Anterior cingulate cortex (tissue), 58 donors: Measurements from ENCODE around the gene ZMYM4.
A peak's percentile ranks its signal among the peaks of the same experiment; 100 is the strongest.

Experiments used
- DNase-seq, 58 donors: peaks; one replicate each; lab custom pipeline; 2025; lab: John Stamatoyannopoulos, UW

Gene ZMYM4

GRCh38 chr1:35270836-35271235, 2.3 kb downstream of the ZMYM4 start:
- no peak for DNase-seq

GRCh38 chr1:35274197-35274596, 5.7 kb downstream of the ZMYM4 start:
- no peak for DNase-seq

GRCh38 chr1:35278886-35279554, 10.5 kb downstream of the ZMYM4 start:
- no peak for DNase-seq

- DNase-seq: no peak
These were observed 11.0 kb downstream of the ZMYM4 start for GRCh38 chr1:35279555-35279904.

GRCh38 chr1:35280006-35280405, 11.5 kb downstream of the ZMYM4 start:
- no peak for DNase-seq

- no peak for DNase-seq
These were observed 13.1 kb downstream of the ZMYM4 start for GRCh38 chr1:35281565-35281964.

- no peak for DNase-seq
These were observed 13.7 kb downstream of the ZMYM4 start for GRCh38 chr1:35282172-35282571.

GRCh38 chr1:35284852-35285251, 16.3 kb downstream of the ZMYM4 start:
- no peak for DNase-seq

GRCh38 chr1:35285771-35286606, 17.5 kb downstream of the ZMYM4 start:
- no peak for DNase-seq

GRCh38 chr1:35287807-35288640, 19.5 kb downstream of the ZMYM4 start:
- no peak for DNase-seq

- no peak for DNase-seq
These were observed 20.3 kb downstream of the ZMYM4 start for GRCh38 chr1:35288761-35289160.

GRCh38 chr1:35290452-35290851, 21.9 kb downstream of the ZMYM4 start:
- DNase-seq: no peak

GRCh38 chr1:35294809-35295208, 26.3 kb downstream of the ZMYM4 start:
- DNase-seq: no peak

- DNase-seq: no peak
These were observed 29.4 kb downstream of the ZMYM4 start for GRCh38 chr1:35297886-35298285.

GRCh38 chr1:35298464-35298863, 30.0 kb downstream of the ZMYM4 start:
- DNase-seq: peak in 14 of 58 donors; percentile 1 to 29 (median 6)

- DNase-seq: no peak
These were observed 31.9 kb downstream of the ZMYM4 start for GRCh38 chr1:35300376-35300775.

GRCh38 chr1:35301674-35302392, 33.3 kb downstream of the ZMYM4 start:
- DNase-seq: no peak

- no peak for DNase-seq
These were observed 36.9 kb downstream of the ZMYM4 start for GRCh38 chr1:35305383-35305782.

GRCh38 chr1:35315649-35316048, 47.1 kb downstream of the ZMYM4 start:
- DNase-seq: no peak

GRCh38 chr1:35316264-35316663, 47.8 kb downstream of the ZMYM4 start:
- no peak for DNase-seq
